ENCODE data around the gene LIN54.
A peak's percentile ranks its signal among the peaks of the same experiment; 100 is the strongest.

Gene LIN54

GRCh38 chr4:83022724-83023450 lies 12.3 kb upstream of the LIN54 start:
- Histone ChIP-seq H3K9ac (ENCODE audit: low read depth, low read length, poor library complexity, severe bottlenecking) (no peak overlapping the region), H3K4me2 (ENCODE audit: low read depth, low read length, poor library complexity, severe bottlenecking) (no peak overlapping the region), H3K36me3 (ENCODE audit: insufficient read depth, low read length) (no peaks in the 10 kb centered on the region), H2AFZ (ENCODE audit: low read length) (no peak overlapping the region), H3K4me1 (ENCODE audit: insufficient read depth, low read length, poor library complexity, severe bottlenecking) (peaks cover 14% of the 10 kb centered on the region), H3K79me2 (ENCODE audit: insufficient read depth, low read length) (no peaks in the 10 kb centered on the region), H3K9me3 (ENCODE audit: insufficient read depth, low read depth, low read length) (no peaks in the 10 kb centered on the region), H4K20me1 (ENCODE audit: insufficient read depth, low read length, poor library complexity, severe bottlenecking) (no peaks in the 10 kb centered on the region), H3F3A (ENCODE audit: low read depth) (no peaks in the 10 kb centered on the region; the same call in 1 of the 2 replicates), H3K9me2 (replicated peaks; ENCODE audit: low read depth, low read length) (no peaks in the 10 kb centered on the region), H3K27me3 (ENCODE audit: insufficient read depth, low read length, poor library complexity, severe bottlenecking) (no peaks in the 10 kb centered on the region), H3K4me3 (ENCODE audit: low read length, poor library complexity, severe bottlenecking) (no peak overlapping the region)
- TF ChIP-seq EZH2phosphoT487 (IDR thresholded peaks at IDR 0.05; ENCODE audit: borderline replicate concordance) (no peak), CTCF (conservative IDR thresholded peaks at IDR 0.05; ENCODE audit: low read length) (no peak)

- no peaks in the 10 kb centered on the region for H3K27me3 ChIP-seq (ENCODE audit: insufficient read depth, low read length, poor library complexity, severe bottlenecking)
- H3K4me2 ChIP-seq (ENCODE audit: low read depth, low read length, poor library complexity, severe bottlenecking), result peak overlapping the region; percentile 46
- no peak overlapping the region for H3K9ac ChIP-seq (ENCODE audit: low read depth, low read length, poor library complexity, severe bottlenecking)
- no peaks in the 10 kb centered on the region for H3K9me3 ChIP-seq (ENCODE audit: insufficient read depth, low read depth, low read length)
- peaks cover 14% of the 10 kb centered on the region for H3K4me1 ChIP-seq (ENCODE audit: insufficient read depth, low read length, poor library complexity, severe bottlenecking)
- no peak for TF ChIP-seq CTCF (conservative IDR thresholded peaks at IDR 0.05; ENCODE audit: low read length)
- TF ChIP-seq EZH2phosphoT487 (IDR thresholded peaks at IDR 0.05; ENCODE audit: borderline replicate concordance), result no peak
- H3K9me2 ChIP-seq (replicated peaks; ENCODE audit: low read depth, low read length), result no peaks in the 10 kb centered on the region
- H3K79me2 ChIP-seq (ENCODE audit: insufficient read depth, low read length), result no peaks in the 10 kb centered on the region
- no peaks in the 10 kb centered on the region; the same call in 1 of the 2 replicates for H3F3A ChIP-seq (ENCODE audit: low read depth)
- H4K20me1 ChIP-seq (ENCODE audit: insufficient read depth, low read length, poor library complexity, severe bottlenecking), result no peaks in the 10 kb centered on the region
- H3K4me3 ChIP-seq (ENCODE audit: low read length, poor library complexity, severe bottlenecking), result peak overlapping the region; percentile 30
- H2AFZ ChIP-seq (ENCODE audit: low read length), result 0 out of 2 replicates have a peak overlapping the region, but pooled peaks have one; percentile 7
- no peaks in the 10 kb centered on the region for H3K36me3 ChIP-seq (ENCODE audit: insufficient read depth, low read length)
Measured at GRCh38 chr4:83019794-83020494, 9.3 kb upstream of the LIN54 start.

GRCh38 chr4:83013902-83014301 lies 3.3 kb upstream of the LIN54 start:
- H3K27me3 ChIP-seq (ENCODE audit: insufficient read depth, low read length, poor library complexity, severe bottlenecking), result no peaks in the 10 kb centered on the region
- peak overlapping the region; percentile 80 for H3K4me3 ChIP-seq (ENCODE audit: low read length, poor library complexity, severe bottlenecking)
- H3K9ac ChIP-seq (ENCODE audit: low read depth, low read length, poor library complexity, severe bottlenecking), result peak overlapping the region; percentile 80
- H2AFZ ChIP-seq (ENCODE audit: low read length), result 0 out of 2 replicates have a peak overlapping the region, but pooled peaks have one; percentile 93
- H3K36me3 ChIP-seq (ENCODE audit: insufficient read depth, low read length), result no peaks in the 10 kb centered on the region
- H3K4me1 ChIP-seq (ENCODE audit: insufficient read depth, low read length, poor library complexity, severe bottlenecking), result peaks cover 29% of the 10 kb centered on the region
- H3K9me3 ChIP-seq (ENCODE audit: insufficient read depth, low read depth, low read length), result no peaks in the 10 kb centered on the region
- no peaks in the 10 kb centered on the region for H3K9me2 ChIP-seq (replicated peaks; ENCODE audit: low read depth, low read length)
- no peaks in the 10 kb centered on the region; the same call in 1 of the 2 replicates for H3F3A ChIP-seq (ENCODE audit: low read depth)
- peaks cover 34% of the 10 kb centered on the region for H3K79me2 ChIP-seq (ENCODE audit: insufficient read depth, low read length)
- TF ChIP-seq CTCF (conservative IDR thresholded peaks at IDR 0.05; ENCODE audit: low read length), result no peak
- no peak for TF ChIP-seq EZH2phosphoT487 (IDR thresholded peaks at IDR 0.05; ENCODE audit: borderline replicate concordance)
- H3K4me2 ChIP-seq (ENCODE audit: low read depth, low read length, poor library complexity, severe bottlenecking), result peak overlapping the region; percentile 76
- peaks cover 18% of the 10 kb centered on the region for H4K20me1 ChIP-seq (ENCODE audit: insufficient read depth, low read length, poor library complexity, severe bottlenecking)
